Amygdala (tissue), 56 donors: ENCODE data around the gene HOXD8.

Experiments used
- DNase-seq, 56 donors: peaks; one replicate each; lab custom pipeline; 2025; lab: John Stamatoyannopoulos, UW

HOXD8 gene

DNA sequence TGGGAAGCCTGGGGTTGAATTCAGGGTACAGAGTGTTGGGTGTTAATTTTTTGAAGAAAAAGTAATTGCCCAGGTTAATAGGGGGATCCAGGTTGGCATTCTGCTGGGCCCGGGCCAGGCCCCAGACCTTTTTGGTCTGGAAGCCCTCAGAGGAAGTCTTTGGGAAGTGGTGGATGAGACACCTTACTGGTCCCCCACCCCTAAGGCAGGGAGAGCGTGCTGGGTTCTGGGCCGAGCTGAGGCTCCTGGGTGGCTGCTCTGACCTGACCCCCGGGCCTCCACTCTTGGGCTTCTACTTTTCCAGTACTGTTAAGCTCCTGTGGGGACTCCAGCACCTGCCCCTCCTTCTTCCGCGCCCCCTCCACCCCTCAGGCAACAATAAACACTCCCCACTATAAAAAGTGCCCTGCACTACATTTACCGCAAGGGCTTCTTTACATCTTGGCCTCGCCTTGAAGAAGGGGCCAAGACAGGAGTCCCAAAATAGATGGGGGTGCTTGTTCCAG lies 26.8 kb downstream of the HOXD8 start:
- DNase-seq = no peak

DNA sequence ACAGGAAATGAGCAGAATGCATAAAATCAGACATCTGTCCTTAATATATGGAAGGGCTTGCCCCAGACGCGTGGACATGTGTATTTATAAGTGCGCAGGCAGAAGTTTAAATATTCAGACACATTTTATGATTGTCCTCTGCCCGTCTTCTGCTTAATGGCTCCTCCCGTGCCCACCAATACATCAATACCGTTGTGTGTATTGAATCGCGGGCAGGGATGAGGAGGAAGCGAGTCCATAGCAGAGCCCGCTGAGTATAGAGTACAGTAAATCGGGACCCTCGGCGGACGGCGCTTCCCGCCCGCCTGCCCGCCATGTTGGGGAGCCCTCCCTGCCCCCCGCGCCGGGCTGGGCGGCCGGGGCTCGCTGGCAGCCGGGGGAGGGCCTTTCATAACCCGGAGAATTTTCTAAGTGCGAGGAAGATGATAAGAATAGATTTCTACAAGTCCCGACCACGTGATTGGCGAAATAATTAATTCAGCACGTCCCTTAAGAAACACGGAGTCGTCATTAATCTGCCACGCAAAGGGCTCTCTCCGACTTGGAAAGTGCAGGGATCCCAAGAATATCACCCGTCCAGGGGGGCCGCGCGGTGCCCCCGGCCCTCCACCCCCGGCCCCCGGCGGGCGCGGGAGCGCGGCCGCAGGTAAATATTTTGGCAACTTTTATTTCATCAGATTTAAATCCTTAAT lies 27.4 kb downstream of the HOXD8 start, which contains the start of gene HOXD3:
HOXD3 (plus strand) TSS at position 501 of the 692 bp plus-strand sequence. CDS start 11,808 bp downstream, outside the sequence.
- no peak for DNase-seq

DNA sequence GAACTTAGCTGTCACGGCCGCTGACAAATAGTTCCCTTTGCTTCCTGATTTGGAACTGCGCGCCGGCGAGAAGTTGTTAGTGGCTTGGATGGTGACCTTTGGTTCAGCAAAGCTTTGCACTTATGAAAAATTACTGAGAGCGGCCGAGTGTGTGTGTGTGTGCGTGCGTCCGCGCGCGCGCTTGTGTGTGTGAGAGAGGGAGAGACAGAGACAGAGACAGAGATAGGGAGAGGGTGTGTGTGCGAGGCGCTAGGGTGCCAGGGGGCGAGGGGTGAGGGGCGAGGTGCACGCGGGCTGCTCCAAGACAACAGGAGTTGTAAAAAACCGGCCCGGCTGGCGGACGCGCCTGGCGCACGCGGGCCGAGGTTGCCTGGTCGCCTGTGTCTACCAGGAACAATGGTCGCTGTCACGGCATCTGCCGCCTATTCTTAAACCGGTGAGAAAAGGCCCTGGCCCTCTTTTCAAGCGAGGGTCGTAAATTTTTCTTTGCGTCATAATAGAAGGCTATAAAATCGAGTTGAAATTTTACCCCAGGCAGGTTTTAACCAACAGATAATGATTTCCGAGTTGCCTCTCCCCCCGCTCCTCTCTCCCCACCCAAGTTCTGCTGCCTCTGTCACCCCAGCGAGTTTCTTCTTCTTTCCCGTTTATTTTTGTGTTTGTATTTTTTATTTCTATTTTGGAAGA lies 28.1 kb downstream of the HOXD8 start:
- no peak for DNase-seq

DNA sequence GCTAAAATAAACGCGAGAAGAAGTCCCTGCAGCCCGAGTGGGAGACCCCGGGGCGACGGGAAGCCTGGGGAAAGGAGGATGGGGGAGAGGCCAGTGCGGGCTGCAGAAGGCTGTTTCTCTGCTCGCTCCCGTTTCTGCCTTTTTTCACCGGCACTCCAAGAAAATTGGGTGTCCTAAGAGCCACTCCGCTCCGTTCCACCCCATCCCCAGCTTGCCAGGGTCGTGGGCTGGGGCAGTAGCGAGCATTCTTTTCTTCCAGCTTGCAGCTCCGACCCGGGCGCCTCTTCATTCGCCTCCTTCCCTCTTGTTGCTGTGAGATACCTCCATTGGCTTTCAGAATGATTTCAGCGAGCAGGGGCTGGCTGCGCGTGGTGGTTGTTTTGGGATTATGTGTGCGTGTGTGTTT lies 28.7 kb downstream of the HOXD8 start:
- no peak for DNase-seq

DNA sequence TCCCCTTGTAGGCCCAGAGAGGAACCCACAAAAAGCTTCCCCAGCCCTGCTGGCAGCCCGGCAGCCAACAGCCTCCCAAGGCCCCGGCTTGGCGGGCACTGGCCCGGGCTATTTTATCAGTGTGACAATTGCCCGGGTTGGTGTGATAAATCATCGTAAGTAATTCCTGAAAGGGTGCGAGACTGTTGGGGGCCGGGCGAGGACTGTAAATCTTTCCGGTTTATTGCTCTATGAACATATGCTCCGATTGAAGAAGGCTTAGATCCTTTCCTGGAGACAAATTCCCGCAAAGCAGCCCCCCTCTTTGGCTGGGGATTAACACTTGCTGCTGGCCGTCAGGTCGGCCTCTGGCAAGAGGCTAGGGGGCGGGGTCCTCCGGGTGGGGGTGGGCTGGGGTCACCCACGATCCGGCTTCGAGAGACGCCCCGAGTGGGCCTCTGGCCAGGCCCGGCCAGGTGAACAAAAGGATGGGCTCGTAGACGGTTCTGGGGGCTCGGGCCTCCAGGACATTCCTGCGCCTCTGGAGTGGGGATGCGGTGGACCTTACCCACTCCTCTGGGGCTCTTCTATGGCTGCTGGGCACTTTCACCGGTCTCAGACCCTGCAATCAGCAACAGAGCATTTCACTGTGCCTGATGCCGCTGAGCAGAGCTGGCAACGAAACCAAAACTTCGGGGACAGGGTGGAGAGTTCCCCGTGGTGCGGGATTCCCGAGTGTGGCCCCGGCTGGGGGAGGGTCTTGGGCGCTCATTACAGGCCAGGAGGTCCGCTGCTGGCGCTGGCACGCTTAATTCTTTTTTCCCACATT lies 29.6 kb downstream of the HOXD8 start:
- DNase-seq = no peak

DNA sequence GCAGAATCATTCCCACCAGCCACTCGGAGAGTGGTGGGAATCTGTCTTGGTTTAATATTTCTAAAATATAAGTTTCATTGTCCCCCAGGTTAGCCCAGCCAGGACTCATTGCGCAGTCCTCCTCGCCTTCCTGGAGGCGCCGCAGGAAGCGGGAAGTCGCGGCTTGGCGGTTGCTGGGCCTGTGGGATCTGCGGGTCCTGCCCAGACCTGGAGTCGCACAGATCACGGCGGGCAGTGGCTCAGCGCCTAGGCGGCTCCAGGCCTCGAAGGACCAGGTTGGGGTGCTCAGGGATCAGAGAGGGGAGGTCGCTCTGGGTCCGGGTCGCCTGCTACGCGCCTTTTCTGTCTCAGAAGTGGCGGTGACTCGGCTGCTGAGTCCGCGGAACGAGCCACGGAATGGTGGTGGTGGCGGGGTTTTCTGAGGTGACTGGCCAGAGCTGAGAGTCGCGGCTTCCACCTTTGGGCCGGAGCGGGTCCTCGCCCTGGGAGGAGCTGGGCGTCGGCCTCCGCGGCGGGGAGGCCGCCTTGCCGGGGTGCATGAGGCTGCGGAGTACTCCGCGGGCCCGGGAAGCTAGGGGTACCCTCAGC lies 30.3 kb downstream of the HOXD8 start:
- no peak for DNase-seq

DNA sequence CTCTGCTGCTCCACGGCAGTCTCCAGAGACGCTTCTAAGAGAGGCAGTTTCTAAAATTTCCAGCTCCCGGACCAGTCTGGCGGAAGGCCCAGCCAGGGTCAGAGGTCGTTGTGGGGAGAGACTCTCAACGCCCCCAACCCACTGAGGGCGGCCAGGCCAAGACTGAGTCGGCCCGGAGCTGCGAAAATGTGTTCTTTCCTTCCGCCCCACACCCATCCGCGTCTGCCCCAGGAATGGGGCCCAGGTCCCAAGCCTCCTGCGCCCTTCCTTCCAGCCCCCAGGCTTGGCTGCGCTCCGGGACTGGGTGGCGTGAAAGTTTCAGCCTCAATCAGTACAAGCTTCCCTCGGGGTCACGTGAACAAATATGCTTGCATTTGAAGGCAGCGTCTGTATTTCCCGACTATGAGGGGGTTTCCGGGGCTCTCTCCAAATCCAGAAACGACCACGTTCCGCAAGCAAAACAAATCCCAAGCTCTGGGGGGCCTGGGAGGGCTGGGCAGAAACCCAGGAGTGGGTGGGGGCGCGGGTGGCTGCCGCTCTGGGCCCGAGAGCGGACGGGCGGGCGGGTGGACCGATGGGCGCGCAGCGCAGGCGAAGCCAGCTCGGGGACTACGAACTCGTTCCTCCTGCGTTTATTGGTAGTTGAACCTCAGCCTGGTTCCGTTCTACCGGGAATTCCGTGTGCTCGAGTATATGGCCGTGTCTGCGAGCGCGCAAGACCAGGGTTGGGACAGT lies 30.9 kb downstream of the HOXD8 start:
- no peak for DNase-seq

DNA sequence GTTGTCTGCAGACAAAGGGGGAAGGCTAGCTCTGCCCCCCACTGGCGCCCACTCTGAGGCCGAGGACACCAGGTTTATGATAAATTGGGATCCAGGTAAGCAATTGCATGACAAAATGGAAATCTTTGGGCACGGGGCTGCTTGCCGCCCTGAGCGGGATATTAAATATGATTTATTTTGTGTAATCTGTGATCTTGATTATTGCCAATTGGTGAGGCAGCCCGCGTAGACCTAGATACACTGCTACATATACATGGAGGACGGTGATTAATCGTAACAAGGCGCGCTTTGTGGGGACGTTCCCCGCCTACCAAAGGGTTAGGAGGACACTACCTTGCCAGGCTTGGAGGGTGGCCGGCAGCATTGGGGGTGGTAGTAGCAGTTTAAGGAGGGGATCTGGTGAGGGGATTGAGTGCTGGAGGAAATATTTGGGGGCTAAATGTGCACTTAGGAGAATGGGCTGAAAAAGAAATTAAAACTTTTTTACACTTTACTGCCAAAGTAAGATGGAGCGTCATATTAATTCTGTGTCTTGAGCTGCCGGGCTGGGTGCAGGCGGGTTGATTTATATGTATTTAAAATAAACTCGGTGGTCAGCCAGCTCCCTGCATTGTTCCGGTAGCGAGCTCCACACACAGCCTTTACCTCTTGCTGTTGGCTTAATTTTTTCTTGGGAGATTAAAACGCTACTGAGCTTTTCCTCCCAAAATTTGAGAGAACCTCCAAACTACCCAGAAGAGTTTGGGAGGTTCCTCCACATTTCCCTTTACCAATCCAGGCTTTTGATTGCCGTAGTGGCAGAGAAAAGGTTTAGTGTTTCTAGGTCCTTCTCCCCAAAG lies 31.7 kb downstream of the HOXD8 start:
- no peak for DNase-seq

DNA sequence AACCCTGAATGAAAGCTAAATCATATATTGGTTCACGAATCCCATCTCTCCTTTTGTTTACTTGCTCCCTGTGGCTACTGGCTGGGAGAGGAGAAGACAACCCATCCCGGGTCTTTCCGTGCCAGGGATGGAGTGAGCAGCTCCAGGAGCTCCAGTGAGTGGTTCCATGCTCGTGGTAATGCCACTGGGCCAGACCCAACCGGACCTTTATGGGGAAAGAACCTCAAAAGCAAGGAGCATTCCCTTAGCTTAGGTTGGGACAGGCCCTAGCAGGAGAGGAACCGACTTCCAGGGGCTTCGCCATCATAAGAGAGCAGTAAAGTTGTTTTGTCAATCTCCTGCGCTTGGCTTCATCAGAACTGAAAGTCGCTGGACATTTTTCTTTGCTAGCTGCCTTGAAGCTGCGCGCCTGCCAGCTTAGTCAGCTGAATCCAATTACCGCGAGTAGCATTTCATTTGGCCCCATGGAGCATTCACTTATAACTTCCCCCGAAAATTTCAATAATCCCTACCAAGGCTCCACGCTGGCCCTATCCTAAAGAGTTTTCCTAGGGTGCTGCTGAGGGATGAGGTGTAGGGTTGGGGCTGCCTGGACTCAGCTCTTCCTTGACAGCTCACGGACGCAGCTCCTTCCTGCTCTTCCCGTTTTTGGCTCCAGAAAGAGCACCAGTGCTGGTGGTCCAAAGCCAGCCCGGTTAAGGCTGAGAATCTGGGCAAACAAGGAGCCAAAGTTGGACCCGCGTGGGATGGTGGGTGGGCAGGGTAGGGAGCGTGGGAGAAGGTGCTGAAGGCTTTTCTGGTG lies 32.5 kb downstream of the HOXD8 start:
- no peak for DNase-seq

DNA sequence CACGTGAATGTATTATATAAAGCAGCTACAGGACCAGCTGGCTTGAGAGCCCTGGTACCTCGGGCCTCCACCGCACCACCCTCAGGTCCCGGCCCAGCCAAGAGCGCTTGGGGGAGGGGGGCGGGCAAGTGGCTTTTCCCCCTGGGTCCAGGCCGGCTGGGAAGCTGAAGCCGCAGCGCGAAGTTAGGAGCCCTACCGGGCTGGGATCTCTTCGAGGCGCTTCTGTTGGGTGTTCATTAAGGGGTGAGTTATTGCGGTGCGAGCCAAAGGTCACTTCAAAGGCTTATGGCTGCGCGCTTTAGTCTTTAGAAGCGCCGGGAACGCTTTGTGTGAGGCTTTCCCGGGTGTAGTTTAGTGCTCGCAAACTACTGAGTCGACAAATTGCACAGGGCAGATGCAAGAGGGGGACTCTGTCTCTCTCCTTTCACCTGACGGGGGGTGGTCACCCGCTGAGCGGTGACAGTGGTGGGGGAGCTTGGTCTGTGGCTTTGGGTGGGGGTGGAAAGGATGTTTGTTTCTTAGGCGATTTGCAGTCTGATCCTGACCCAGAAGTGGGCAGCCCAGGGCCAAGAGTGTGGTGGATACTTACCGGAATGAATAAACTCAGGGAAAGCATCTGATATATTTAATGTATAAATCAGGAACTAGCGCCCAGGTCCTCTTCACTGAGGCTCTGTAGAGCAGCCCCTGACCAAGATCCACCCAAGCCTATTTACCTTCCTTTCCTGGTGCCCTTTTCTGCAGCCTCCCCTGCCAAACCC lies 33.6 kb downstream of the HOXD8 start:
- DNase-seq = no peak

DNA sequence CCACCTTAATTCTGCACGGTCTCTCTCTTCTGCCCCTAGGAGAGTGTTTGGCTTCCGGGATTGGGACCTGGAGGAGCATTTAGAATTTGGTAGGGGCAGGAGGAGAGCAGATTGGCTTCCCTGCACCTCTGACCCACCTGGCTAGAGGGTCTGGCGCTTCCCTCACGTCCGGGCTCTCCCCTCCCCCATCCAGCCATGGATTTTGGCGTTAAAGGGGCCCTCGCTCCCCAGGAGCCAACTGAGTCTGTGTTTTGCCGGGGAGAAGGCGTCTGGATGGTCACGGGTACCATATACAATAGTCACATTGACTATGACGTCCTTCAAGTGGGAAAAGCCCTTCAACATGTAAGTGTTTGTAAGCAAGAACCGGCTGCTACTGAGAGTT lies 34.2 kb downstream of the HOXD8 start:
- DNase-seq = no peak

DNA sequence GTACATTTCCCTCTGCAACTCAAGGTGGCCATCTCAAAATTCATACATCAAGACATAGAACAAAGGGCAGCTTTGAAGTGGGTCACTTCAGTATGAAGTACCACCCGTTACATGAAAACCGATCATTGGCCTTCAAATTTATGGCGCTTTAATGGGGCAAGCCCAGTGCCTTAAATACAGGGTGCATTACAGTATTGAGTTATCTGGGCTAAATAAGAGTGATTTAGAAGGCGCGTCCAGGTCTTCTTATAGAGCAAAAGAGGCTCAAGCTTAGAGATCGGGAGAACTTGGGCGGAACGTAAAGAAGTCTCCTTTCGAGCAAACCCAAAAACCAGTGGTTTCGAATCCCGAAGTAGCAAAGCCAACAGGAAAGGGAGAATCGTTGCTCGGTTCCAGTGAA lies 34.7 kb downstream of the HOXD8 start:
- DNase-seq = no peak

DNA sequence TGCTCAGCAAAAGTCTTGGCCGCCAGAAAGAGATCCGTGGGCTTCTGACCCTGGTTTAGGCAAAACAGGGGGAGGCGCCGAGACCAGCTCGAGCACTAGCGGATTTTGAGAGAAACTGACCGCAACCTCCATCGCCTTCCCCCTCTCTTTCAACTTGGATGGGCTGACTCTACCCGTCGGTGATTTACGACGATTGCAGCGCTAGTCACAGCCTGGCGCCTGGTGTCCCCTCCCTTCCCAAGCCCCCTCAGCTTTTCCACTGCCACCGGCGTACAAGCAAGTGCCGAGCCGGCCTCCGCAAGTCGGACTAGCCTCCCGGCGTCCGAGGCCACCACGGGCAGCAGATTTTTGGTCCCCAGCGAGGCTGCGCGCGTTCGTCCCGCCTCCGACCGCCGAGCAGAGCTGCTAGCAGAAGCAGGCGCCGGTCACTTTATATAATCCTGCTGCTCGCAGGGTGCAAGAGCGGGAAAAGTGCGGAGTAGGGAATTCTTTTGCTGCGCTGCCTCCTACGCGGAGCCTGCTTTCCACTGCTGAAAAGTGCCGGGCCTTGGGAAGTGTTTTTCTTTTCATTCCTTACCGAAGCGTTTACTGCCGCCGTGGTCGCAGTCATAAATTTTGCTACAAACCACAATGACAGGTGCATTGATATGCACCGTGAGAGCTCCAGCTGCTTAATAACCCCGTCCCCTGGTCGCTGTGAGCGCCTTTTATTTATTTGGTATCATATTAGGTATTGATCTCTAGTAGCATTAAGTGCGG lies 35.3 kb downstream of the HOXD8 start:
- no peak for DNase-seq

DNA sequence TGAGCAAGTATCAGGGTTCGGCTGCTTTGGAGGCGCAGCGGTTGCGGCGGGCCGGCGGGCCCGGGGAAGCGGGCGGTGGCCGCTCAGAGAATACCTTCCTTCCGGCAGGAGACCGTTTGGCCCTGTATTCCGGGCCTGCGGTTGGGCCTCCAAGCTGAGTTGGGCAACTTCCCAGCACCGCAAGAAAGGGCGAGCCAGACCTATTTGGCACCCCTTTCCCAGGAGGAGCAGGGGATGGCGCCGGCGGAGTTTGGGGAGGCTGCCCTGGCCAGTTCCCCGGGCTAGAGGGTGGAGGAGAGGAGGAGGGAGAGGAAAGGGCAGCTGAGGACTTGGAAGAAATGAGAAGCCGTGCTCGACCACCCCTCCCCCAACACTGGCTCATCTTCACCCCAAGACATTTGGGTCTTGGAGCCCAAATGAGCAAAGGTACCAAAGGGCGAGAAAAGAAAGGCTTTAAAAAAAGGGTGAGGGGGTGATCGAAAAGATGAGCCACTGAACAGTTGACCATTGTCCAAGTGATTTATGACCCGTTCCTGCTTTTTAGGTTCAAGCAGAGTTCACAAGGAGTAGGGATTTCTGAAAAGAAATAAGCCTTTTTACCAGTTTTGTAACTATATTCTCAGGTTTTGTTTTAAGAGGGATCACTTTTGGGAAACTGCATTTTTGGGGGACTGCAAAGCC lies 36.0 kb downstream of the HOXD8 start:
- DNase-seq = no peak

DNA sequence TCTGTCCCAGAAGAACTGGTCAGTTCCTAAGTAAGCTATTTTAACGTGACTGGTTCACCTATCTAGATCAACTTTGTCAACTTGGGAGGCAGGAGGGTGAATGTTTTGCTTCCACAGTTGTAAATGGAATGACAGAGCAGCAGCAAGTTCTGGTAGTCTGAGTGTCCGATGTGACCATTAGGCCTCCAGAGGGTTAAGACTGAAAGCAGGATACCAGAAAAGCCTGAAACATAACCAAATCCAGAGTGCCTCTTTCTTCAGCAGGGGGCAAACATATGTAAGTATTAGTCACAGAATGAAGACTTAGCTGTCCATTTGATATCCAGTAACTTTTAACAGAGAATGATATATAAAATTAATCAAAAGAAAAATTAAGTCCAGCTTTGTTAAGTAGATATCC lies 36.8 kb downstream of the HOXD8 start:
- DNase-seq = no peak

DNA sequence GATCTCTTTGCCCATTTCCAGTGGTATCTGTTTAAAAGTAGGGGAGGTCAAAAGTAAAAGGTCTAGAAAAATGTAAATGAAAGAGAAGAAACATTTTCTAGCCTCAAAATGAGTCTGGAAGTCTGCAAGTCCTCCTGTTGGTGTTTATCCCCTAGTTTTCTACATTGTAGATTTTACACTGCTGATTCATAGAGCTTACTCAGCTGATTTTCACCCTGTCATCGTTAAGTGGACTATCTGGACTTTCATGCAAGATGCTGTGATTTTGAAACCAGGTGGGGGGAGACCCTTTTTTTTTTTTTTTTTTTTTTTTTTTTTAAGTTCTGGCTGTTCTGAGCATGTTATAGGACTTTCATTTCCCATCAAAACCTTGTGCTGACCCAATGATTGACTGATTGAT lies 37.9 kb downstream of the HOXD8 start:
- DNase-seq = no peak
